LNCAP (cell line): ENCODE results near the gene BMAL1.

ENCODE experiments used
- TF ChIP-seq, protein P1 (sequence below): fragments of 450-650 bp; IDR thresholded peaks from 2 replicates; pipeline ENCODE4 v1.5.1; 2017; ENCODE audit warnings: mild to moderate bottlenecking

BMAL1 gene

DNA sequence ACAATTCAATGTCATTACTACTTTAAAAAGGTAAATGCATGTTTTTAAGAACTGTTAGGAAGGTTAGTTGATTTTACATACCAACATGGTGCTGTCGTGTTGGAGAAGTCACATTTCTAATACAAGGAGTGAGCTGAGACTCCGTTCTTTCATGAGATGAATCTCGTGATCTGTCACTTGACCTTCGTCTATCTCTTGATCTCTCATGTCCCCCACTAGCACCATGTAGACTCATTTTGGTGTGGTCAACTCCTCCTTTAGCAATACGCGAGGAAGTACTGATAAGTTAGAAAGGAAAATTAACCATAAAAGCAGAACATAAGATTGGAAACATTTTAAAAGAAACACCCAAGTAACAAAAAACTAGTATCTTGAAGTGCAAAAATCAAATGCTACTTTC, 144.0 kb downstream of the BMAL1 start:
- TF ChIP-seq, protein P1, sequence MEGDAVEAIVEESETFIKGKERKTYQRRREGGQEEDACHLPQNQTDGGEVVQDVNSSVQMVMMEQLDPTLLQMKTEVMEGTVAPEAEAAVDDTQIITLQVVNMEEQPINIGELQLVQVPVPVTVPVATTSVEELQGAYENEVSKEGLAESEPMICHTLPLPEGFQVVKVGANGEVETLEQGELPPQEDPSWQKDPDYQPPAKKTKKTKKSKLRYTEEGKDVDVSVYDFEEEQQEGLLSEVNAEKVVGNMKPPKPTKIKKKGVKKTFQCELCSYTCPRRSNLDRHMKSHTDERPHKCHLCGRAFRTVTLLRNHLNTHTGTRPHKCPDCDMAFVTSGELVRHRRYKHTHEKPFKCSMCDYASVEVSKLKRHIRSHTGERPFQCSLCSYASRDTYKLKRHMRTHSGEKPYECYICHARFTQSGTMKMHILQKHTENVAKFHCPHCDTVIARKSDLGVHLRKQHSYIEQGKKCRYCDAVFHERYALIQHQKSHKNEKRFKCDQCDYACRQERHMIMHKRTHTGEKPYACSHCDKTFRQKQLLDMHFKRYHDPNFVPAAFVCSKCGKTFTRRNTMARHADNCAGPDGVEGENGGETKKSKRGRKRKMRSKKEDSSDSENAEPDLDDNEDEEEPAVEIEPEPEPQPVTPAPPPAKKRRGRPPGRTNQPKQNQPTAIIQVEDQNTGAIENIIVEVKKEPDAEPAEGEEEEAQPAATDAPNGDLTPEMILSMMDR = no peak

GRCh38 chr11:13423372-13423771, 145.8 kb downstream of the BMAL1 start:
- TF ChIP-seq, protein P1 = no peak

DNA sequence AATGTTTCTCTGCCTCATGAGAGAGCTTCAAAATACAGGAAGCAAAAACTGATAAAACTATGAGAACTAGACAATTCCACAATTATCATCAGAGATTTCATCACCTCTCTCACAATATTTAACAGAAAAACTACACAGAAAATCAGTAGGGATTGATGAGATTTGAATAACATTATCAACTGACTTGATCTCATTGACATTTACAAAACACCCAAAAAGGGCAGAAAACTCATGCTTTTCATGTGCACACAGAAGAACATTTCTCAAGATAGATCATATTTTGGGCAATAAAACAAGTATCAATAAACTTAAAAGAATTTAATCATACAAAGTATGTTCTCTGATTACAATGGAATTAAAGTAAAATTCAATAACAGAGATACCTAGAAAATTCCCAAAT, 149.8 kb downstream of the BMAL1 start:
- TF ChIP-seq, protein P1 = no peak

- TF ChIP-seq, protein P1 = no peak
These were observed 151.7 kb downstream of the BMAL1 start for GRCh38 chr11:13429288-13429687.

- TF ChIP-seq, protein P1 = no peak
These were observed 152.2 kb downstream of the BMAL1 start for GRCh38 chr11:13429836-13430235.

- TF ChIP-seq, protein P1 = no peak
These were observed 155.8 kb downstream of the BMAL1 start for GRCh38 chr11:13433437-13433836.

GRCh38 chr11:13434247-13435205, 156.9 kb downstream of the BMAL1 start:
- TF ChIP-seq, protein P1 = no peak
